Endothelial cell of umbilical vein (primary cell): Measurements from ENCODE around the gene SNRNP200. TPM values are rescaled to one million over a fixed set of nuclear protein-coding genes. Genes with fewer than 3 reads are reported as not detected.

Experiments
- BruUV-seq: library from RNA; stranded (reverse); fragments of 400-500 nt; replicated peaks from 2 replicates; lab custom pipeline; 2021; lab: Mats Ljungman, UMichigan
- CTCF ChIA-PET: fragments of 300-600, 350-600 bp; sonication (Branson Sonifier 250); formaldehyde crosslinking; loops from one replicate; lab custom pipeline; 2021; ENCODE audit warnings: antibody characterized with exemption, inconsistent platforms; lab: Charles Lee
- POLR2A ChIA-PET: fragments of 300-600, 350-600 bp; sonication (Branson Sonifier 250); formaldehyde crosslinking; loops from one replicate; lab custom pipeline; 2021; ENCODE audit warnings: antibody characterized with exemption, inconsistent platforms; lab: Charles Lee
- DNase-seq: peaks from one replicate; pipeline ENCODE4 v3.0.0-alpha.2; 2011; ENCODE audit warnings: low read depth, low spot score
- FAIRE-seq: peaks from 2 replicates; lab custom pipeline; 2011; peaks lifted over from hg19 to GRCh38; lab: Jason Lieb, UNC
- H2AFZ ChIP-seq: 2 replicates; pipeline ENCODE4 v1.6.0; 2012; ENCODE audit warnings: low read depth, low read length, control low read depth, inconsistent platforms
- H3K27ac ChIP-seq: 2 replicates; pipeline ENCODE4 v1.5.1; 2011; ENCODE audit warnings: low read depth, mild to moderate bottlenecking, control low read depth, low read length, moderate library complexity; ENCODE audit not compliant: insufficient read depth
- H3K27me3 ChIP-seq, 2 experiments: 2 replicates each; pipeline versions ENCODE4 v1.6.0 to v1.6.1; 2011; ENCODE audit warnings: low read length in 2 of 2, mixed read lengths in 1 of 2; ENCODE audit not compliant: control insufficient read depth in 2 of 2, insufficient read depth in 2 of 2
- H3K36me3 ChIP-seq, 2 experiments: 2 replicates in 1 of 2; 3 replicates in 1 of 2; pipeline ENCODE4 v1.5.1; 2011; ENCODE audit warnings: low read length in 2 of 2, mild to moderate bottlenecking in 1 of 2, moderate library complexity in 1 of 2; ENCODE audit not compliant: control insufficient read depth in 2 of 2, insufficient read depth in 2 of 2; ENCODE audit errors: extremely low read depth in 1 of 2
- H3K4me1 ChIP-seq: 3 replicates; pipeline ENCODE4 v1.5.1; 2011; ENCODE audit warnings: mild to moderate bottlenecking, low read length; ENCODE audit not compliant: control insufficient read depth, insufficient read depth; ENCODE audit errors: extremely low read depth
- H3K4me2 ChIP-seq: 2 replicates; pipeline ENCODE4 v1.6.1; 2011; ENCODE audit warnings: low read length, control low read depth, mixed read lengths; ENCODE audit not compliant: insufficient read depth
- H3K4me3 ChIP-seq, 3 experiments: fragments of 200-600 bp in 1 of 3; sonication (generic), shearing (Covaris generic) in 1 of 3; replicated peaks in 1 of 3; 2 replicates each; pipeline ENCODE4 v1.5.1; 2011 to 2016; ENCODE audit warnings: control low read depth in 3 of 3, low read length in 3 of 3, mild to moderate bottlenecking in 2 of 3, inconsistent platforms in 1 of 3, low read depth in 1 of 3, moderate library complexity in 1 of 3; ENCODE audit not compliant: insufficient read depth in 1 of 3
- H3K79me2 ChIP-seq: 2 replicates; pipeline ENCODE4 v1.6.0; 2012; ENCODE audit warnings: low read length, inconsistent platforms; ENCODE audit not compliant: control insufficient read depth, insufficient read depth
- H3K9ac ChIP-seq: replicated peaks from 2 replicates; pipeline ENCODE3; 2011; ENCODE audit warnings: low read length, control low read depth; ENCODE audit not compliant: insufficient read depth; ENCODE audit errors: extremely low read depth
- H3K9me1 ChIP-seq: replicated peaks from 3 replicates; pipeline ENCODE4 v1.6.0; 2011; ENCODE audit warnings: mild to moderate bottlenecking, low read length; ENCODE audit not compliant: control insufficient read depth, insufficient read depth; ENCODE audit errors: extremely low read depth
- H3K9me3 ChIP-seq: replicated peaks from 2 replicates; pipeline ENCODE4 v1.5.1; 2012; ENCODE audit warnings: low read length, inconsistent platforms; ENCODE audit not compliant: control insufficient read depth, insufficient read depth
- H4K20me1 ChIP-seq: replicated peaks from 2 replicates; pipeline ENCODE3; 2011; ENCODE audit warnings: mild to moderate bottlenecking, low read length; ENCODE audit not compliant: control insufficient read depth, insufficient read depth; ENCODE audit errors: extremely low read depth
- CTCF ChIP-seq, 2 donors: IDR thresholded peaks; 1 replicate in 1 of 2; 2 replicates in 1 of 2; pipeline ENCODE4 v1.5.1; 2011; ENCODE audit warnings: low read length in 2 of 2, mild to moderate bottlenecking in 2 of 2, moderate library complexity in 2 of 2, control low read depth in 1 of 2, inconsistent platforms in 1 of 2, low read depth in 1 of 2; ENCODE audit not compliant: insufficient read depth in 1 of 2; ENCODE audit errors: extremely low read depth in 1 of 2
- EZH2 ChIP-seq: IDR thresholded peaks from 2 replicates; pipeline ENCODE4 v1.6.1; 2012; ENCODE audit warnings: borderline replicate concordance, low read depth, mild to moderate bottlenecking, moderate library complexity, low read length, inconsistent platforms; ENCODE audit not compliant: severe bottlenecking
- JUN ChIP-seq: IDR thresholded peaks from 2 replicates; pipeline ENCODE4 v1.6.1; 2011; ENCODE audit warnings: borderline replicate concordance, low read depth; ENCODE audit not compliant: insufficient read length, insufficient read depth
- POLR2AphosphoS5 ChIP-seq: IDR thresholded peaks from 2 replicates; pipeline ENCODE4 v1.6.1; 2012; ENCODE audit warnings: low read depth, mild to moderate bottlenecking, control low read depth, low read length, moderate library complexity; ENCODE audit not compliant: insufficient read depth
- dilution Hi-C: fragments of 300-500 bp; cut with MboI; formaldehyde crosslinking; loops from one replicate; pipeline ENCODE4 v1.15.0; 2019; ENCODE audit warnings: low sequenced_read_pairs; ENCODE audit not compliant: extremely low pct_ligation_motif_present
- intact Hi-C: fragments of 100-400 bp; cut with micrococcal nuclease; formaldehyde crosslinking; loops from one replicate; pipeline ENCODE4 v1.10.0; 2022
- polyA plus RNA-seq, 4 experiments: library from polyadenylated mRNA; depleted of rRNA in 3 of 4; stranded (reverse) in 3 of 4; unstranded in 1 of 4; fragments of >200 nt; gene quantifications; 2 replicates each; pipeline versions ENCODE4 v1.2.1 to v1.2.3, GENCODE V29; 2011 to 2012; ENCODE audit warnings: missing spikeins in 1 of 4
- total RNA-seq: library from RNA; stranded (reverse); gene quantifications from 2 replicates; pipeline ENCODE4 v1.2.3, GENCODE V29; 2021

SNRNP200 gene
- total and polyA plus RNA-seq, 2 donors (not counting 3 experiments of a cell fraction or from before 2014, with no cell fraction given), result 124 to 155 TPM

GRCh38 chr2:96233436-96233835 is 71.9 kb downstream of the SNRNP200 start:
- no peak for DNase-seq
- no TSS peak for BruUV-seq
- CTCF ChIA-PET, result interaction anchor here (1.1 to 1.5 kb wide), 2 partner anchors 11 to 31 kb away, joined by 4 to 5 read pairs; no protein-coding TSS in a partner anchor
- POLR2A ChIA-PET, result no interaction called here
- H3K4me3 ChIP-seq, result no peak overlapping the region
- no peak overlapping the region for H3K27ac ChIP-seq
- no peak overlapping the region for H3K9ac ChIP-seq
- H3K27me3 ChIP-seq, result no peaks in the 10 kb centered on the region
- no peaks in the 10 kb centered on the region for H3K36me3 ChIP-seq
- FAIRE-seq, result no peak
- TF ChIP-seq JUN (no peak), EZH2 (no peak), POLR2AphosphoS5 (no peak)
- H4K20me1 ChIP-seq, result no peaks in the 10 kb centered on the region
- no peaks in the 10 kb centered on the region for H3K9me3 ChIP-seq
- H2AFZ ChIP-seq, result no peak overlapping the region
- no peaks in the 10 kb centered on the region for H3K4me1 ChIP-seq
- no peaks in the 10 kb centered on the region for H3K79me2 ChIP-seq
- dilution Hi-C loops (no loop called here), intact Hi-C loops (no loop called here)
- H3K9me1 ChIP-seq, result no peaks in the 10 kb centered on the region
- no peak overlapping the region for H3K4me2 ChIP-seq

- POLR2A ChIA-PET, result no interaction called here
- H3K9me3 ChIP-seq, result no peaks in the 10 kb centered on the region
- BruUV-seq, result no TSS peak
- intact Hi-C loops (no loop called here), dilution Hi-C loops (no loop called here)
- DNase-seq (no peak), FAIRE-seq (no peak)
- CTCF ChIA-PET, result interaction anchor here (1.7 kb wide), 1 partner anchor 115 kb away, joined by 4 read pairs; no protein-coding TSS in a partner anchor
- no peak overlapping the region for H3K4me2 ChIP-seq
- no peaks in the 10 kb centered on the region for H3K4me1 ChIP-seq
- TF ChIP-seq CTCF (IDR thresholded peaks at IDR 0.05; ENCODE audit: extremely low read depth in 1 of 2, insufficient read depth in 1 of 2, low read depth in 1 of 2, low read length in 2 of 2) (no peak), POLR2AphosphoS5 (no peak)
- H3K9me1 ChIP-seq, result no peaks in the 10 kb centered on the region
- H4K20me1 ChIP-seq, result no peaks in the 10 kb centered on the region
- H3K27me3 ChIP-seq, result no peaks in the 10 kb centered on the region
- no peak overlapping the region for H3K4me3 ChIP-seq
- no peaks in the 10 kb centered on the region for H3K36me3 ChIP-seq
- no peak overlapping the region for H3K27ac ChIP-seq
- H2AFZ ChIP-seq, result no peak overlapping the region
- H3K9ac ChIP-seq, result no peak overlapping the region
- no peaks in the 10 kb centered on the region for H3K79me2 ChIP-seq
Observed at GRCh38 chr2:96231316-96231715, 74.0 kb downstream of the SNRNP200 start.
